HG02571 (cell line): ENCODE measurements around the gene PRELP.
"Not testable (repeated sequence)": the region's sequence is repeated elsewhere in the genome, so short reads cannot be mapped to it uniquely, and the experiment has no call there.

Experiments
- ATAC-seq: cut with Tn5 transposase; IDR thresholded peaks from one replicate; pipeline ENCODE4 v1.9.1; 2021; ENCODE audit warnings: mild to moderate bottlenecking, moderate library complexity; ENCODE audit not compliant: unreplicated experiment

Gene PRELP

DNA sequence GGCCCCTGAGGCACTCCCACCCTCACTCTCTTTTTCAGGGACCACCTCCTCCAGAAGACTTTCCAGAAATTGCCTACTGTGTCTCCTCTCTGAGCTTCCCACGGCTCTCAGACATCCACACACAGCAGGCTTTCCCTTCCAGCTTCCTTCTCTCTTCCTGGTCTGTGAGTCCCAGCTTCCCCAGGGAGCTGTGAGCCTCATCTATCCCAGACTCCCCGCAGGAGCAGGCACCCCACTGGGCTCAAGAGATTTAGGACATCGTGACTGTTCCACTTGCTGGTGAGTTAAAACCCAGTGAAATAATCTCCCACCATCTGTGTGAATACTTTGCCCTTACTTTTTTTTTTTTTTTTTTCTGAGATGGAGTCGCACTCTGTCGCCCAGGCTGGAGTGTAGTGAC, 22.0 kb upstream of the PRELP start:
- ATAC-seq = no peak

DNA sequence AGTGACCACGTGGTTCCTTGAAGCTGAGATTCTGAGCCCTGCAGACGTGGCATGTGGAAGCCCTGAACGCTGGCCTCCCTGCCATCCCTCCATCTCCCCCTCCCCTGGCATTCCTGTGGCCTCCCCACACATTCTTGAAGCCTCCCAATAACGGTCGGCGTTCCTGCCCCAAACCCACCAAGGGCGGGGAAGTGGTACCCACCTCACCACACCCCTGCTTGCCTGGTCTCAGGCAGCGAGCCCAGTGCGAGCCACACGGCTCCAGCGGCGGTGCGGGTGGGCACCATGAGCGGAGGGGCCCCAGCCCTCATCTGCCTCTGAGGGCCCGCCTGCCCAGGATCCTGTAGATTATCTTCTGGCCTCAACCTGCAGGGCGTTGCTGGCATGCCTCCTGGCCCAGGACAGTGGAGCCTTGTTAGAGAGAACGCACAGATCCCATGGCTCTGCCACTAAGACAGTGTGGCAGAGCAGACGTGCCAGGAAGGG, 20.6 kb upstream of the PRELP start:
- ATAC-seq = no peak

DNA sequence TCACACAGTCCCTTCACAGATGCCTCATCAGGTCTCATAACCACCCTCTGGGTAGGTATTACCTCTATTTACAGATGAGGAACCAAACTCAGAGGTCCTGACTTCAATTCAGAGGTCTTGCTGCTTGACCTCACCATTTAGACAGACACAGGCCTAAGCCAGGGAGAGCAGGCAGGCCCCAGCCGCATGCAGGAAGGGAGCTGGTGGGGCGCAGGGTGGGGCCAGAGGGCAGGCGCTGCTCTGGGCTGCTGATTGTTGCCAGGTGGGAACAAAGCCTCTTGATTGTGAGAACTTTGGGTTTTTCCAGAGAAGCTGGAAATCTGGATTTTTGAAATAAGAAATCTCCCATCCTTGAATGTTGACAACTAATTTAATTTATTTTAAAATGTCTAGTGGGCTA, 19.9 kb upstream of the PRELP start:
- ATAC-seq = no peak

DNA sequence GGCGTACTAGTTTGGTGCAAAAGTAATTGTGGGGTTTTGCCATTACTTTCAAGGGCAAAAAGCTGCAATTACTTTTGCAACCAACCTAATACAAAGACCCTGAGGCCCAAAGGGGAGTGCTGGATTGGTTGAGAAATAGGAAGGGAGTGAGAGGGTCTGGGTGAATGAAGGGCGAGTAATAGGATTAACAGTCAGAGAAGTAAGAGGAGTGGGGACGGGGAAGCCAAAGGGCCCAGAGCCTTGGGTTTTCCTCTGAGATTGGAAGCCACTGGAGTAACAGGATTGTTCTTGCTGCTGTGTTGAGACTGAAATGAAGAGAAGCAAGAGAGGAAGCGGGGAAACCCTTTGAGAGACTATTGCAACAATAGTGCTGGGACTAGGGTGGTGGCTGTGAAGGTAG, 19.0 kb upstream of the PRELP start:
- no peak for ATAC-seq

DNA sequence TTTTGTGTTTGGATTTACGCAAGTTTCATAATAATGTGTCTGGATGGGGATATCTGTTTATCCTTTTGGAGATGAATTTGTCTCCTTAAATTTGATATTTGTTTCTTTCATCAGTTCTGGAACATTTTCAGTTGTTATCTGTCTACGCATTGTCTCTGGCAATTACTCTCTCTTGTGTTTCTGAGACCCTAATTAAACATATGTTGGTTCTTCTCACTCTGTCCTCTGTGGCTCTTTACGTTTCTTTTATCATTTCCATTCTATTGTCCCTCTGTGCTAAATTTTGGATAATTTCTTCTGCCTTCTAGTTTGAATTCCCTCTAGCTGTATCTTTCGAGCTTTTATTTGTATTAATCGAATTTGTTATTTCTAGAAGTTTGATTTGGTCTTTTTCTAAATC, 17.5 kb upstream of the PRELP start:
- ATAC-seq = no peak

DNA sequence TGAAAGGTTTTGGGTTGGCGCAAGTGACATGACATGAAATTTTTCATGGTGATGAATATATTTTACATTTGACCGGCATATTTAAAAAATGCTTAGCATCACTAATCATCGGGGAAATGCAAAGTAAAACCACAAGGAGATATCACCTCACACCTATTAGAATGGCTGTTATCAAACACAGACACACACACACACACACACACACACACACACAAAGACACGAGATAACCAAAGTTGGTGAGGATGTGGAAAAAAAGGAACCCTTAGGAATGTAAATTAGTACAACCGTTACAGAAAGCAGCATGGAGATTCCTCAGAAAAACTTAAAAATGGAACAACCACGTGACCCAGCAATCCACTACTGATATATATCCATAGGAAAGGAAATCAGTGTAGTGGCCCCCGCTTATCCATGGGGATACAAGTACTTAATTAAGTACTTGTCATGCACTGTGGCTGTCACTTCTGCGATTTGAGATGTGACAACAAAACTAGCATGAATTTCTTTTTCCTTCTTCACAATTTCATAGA, 15.9 kb upstream of the PRELP start:
- ATAC-seq = no peak

DNA sequence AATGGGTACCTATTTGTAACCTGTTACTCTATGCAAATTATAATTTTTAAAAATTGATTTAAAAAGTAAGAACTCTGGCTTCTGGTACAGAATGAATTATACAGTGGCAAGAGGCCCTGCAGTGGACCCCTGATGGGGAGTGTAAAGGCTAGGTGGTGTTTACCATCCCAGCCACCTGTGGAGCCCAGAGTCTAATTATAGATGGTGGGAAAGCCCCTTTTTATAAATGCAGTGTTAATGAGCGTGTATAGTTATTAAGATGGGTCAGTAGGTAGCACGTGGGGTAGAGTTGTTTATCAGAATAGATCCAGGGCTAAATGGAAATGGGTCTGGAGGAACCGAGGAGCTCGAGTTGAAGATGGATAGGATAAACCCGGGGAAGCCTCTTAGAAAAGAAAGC, 13.9 kb upstream of the PRELP start:
- ATAC-seq = no peak

DNA sequence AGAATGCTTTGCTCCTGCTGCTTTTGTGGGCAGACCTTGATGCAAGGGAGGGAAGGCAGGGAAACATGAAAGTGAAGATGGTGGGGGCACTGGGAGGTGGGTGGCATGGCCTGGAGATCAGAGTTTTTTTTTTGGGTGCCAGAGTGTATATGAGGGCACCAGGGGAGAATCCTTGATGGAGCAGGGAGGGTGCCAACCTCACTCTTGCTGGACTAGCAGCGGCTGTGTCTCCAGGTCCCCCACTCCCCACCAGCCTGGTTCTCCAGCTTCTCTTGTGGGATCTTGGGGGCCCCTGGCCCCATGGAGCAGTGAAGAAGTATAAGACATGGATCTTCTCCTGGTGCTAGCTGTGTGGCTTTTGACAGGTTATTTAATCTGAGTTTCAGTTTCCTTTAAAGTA, 13.5 kb upstream of the PRELP start:
- no peak for ATAC-seq

DNA sequence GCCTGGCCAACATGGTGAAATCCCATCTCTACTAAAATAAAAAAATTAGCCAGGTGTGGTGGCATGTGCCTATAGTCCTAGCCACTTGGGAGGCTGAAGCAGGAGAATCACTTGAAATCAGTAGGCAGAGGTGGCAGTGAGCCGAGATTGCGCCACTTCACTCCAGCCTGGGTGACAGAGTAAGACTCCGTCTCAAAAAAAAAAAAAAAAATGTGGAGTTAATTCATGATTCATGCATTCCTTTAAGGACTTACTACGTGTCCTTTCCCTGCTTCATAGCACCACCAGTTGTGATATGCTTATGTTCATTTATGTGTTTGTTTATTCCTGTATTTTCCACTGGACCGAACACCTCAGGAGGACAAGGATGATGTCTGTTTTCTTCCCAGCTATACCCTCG, 12.7 kb upstream of the PRELP start:
- no peak for ATAC-seq

DNA sequence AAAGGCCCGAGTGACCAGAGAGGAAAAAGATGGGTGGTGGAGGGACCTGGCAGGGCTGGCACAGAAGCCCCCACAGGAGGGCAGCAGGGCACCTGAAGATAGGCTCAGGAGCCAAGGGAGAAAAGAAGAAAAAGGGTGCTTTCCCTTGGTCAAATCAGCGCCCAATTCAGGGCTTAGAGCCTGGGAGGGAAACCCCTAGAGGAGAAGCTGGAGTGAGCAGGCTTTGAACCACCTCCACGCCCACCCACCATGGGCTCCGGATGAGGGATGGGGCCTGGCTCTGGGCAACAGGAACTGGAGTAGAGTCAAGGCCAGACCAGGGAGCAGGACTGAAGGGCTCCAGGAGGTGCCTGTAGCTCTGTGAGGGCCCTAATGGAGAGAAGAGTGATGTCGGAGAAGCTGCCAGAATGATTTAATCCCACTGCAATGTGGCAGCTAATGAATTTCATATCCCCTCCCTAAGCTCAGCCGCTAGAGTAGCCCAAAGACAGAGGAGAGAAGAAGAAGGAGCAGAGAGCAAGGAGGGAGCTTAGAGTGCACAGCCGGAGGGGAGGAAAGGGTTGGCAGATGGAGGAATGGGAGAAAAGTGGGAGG, 12.0 kb upstream of the PRELP start:
- no peak for ATAC-seq

DNA sequence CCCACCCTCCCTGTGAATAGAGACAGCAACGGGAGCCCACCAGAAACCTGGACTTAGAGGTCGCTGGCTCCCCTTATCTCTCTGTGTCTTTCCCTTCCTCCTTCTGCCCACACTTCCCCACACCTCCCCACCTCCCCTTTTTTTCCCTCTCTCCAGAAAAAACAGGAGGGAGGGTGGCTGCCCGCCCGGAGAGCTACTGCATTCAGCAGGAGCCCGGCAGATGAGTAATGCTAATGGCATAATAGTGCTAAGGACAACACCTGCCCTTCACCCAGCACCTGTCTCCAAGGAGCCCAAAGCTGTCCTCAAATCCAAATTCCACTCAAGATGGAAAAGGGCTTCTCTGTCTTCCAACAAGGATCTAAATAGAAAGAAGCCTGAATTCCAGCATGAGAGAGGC, 11.4 kb upstream of the PRELP start:
- ATAC-seq = no peak

DNA sequence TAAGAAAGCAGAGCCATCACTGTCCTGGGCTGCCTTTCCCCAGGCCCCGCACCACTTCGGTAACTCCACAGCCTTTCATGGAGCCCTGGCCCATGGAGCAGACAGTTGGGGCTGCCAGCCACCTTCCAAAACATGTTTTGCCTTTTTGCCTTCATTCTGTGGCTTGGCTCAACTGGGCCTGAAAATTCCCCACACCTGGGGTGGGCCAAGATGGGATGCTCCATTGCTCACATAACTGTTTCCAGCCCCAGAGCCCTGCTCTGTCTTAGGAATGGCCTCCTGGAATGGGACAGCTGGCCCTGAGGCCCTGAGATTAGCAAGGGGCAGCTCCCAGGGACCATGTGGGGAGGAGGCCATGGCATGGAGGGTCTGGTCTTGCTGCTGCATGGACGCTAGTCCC, 10.9 kb upstream of the PRELP start:
- no peak for ATAC-seq

DNA sequence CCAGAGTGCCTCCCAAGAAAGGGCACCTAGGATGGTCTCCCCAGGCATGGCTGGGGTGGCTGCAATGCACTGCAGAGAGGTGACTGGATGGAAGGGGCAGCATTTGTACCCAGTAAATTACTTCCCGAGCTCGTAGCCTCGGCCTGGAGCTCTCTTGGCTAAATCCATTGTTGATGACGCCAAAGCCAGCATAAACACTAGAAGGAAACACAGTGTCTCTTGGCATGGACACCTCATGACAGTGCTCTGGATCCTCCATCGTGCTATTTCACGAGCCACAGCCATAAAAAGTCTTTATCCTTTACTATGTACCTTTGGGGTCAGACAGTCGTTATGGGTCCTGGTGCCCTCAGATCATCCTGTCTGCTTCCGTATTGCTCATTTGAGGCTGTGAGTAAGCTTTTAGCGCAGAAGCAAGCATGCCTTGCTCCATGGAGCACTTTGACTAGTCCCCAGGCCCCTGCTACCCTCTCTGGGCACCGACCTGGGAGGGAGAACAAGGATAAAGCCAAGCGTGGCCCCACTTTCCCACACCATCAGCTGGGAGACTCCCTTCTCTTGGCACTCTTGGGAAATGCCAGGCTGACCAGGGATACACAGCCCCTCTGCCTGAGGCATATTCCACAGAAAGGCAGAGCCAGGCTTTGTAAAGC, 10.3 kb upstream of the PRELP start:
- ATAC-seq = no peak

DNA sequence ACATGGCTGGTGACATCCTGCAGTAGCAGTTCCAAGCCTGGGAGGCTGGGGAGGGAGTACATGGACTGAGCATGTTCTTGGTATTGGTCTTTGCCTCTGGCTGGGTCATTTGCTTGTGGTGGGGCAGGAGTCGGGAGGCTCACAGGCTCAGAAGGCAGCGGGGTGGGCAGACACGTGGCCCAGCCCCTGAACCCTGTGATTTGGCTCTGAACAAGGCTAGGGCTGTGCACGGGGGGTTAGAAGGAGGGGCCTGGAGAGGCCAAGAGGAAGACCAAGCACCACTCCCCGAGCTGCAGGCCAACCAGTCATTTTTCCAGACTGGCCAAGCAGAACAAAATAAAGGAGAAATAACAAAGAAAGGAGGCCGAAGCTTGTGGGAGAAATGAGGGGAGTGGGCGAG, 9.7 kb upstream of the PRELP start:
- ATAC-seq = no peak

DNA sequence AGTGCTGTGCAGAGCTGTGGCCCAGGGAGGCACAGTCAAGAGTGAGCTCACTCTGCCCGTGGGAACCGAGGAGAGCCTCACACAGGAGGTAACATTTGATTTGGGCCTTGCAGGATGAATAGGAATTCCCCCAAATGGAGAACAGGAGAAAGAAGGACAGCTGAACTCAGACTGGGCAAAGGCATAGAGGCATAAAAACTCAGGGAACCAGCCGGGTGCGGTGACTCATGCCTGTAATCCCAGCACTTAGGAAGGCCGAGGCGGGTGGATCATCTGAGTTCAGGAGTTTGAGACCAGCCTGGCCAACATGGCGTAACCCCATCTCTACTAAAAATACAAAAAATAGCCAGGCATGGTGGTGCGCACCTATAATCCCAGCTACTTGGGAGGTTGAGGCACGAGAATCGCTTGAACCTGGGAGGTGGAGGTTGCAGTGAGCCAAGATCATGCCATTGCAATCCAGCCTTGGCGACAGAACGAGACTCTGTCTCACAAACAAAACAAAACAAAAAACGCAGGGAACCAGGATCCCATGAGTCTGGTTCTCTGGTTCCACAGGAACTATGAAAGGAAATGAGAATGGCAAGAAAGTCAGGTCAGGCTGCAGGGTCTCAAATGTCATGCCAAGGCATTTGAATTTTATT, 8.6 kb upstream of the PRELP start:
- not testable (repeated sequence) for ATAC-seq

DNA sequence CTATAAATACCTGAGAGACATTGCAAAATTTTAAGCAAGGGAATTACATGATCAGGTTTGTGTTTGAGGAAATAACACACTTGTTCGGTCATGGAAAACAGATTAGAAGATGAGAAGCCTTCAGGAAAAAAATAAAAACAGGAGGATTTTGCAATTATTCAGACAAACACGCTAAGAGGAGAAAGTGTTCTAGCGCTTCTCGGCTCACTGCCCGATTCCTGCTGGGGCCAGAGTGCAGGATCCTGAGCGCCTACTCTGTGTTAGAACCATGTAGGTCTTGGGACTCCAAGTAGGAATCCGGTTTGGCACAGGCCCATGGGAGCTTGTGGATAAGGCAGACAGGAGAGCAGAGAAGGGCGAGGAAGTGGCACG, 8.1 kb upstream of the PRELP start:
- no peak for ATAC-seq

DNA sequence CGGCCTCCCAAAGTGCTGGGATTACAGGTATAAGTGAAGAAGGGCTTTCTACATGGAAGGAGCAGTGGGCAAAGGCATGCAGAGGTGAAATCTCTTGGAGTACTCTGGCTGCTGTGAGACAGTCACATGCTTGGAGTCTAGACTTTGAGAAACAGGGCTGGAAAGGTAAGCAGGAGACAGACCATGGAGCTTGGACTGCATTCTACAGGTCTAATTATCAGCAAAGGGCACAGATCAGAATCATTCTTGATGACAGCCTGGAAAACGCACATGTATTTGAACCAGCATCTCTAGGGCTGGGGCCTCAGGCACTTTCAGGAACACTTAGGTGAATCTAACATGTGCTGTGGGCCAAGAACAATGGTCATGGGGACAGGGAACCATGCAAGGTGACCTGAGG, 7.3 kb upstream of the PRELP start:
- ATAC-seq = no peak

DNA sequence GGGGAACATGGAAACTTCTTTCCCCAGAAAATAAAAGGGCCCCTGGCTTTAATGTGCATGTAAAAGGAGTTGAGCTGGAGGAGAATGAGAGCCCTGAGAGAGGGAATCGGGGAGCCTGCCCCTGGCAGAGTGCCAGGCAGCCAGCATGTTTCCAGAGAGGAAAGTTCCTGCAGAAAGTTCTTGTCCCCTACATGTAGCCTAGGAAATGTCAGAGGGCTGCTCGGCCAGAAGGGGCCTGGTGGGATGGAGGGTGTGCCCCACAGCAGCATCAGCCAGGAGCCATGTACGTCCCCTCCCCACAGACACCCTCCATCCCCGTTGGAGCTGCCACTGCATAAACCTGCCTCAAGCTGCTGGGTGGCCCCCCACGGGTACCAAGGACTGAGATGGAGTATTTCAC, 5.4 kb upstream of the PRELP start:
- ATAC-seq = no peak

DNA sequence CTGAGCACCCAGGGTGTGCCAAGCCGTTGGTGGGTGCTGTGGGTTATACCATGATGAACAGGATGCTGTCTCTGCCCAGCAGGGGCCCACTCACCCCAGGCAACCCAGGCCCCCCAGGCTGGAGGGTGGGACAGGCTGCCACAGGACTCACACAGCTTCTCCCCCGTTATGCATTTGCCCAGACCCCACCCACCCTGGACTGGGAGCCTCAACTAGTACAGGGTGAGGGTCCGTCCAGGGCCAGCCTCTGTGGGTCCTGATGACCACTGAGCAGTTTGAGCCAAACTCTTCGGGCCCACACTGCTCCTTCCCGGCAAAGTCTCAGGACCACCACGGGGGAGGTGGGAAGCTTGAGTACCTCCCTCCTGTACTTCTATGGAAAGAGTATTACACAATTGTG, 3.8 kb upstream of the PRELP start:
- no peak for ATAC-seq

DNA sequence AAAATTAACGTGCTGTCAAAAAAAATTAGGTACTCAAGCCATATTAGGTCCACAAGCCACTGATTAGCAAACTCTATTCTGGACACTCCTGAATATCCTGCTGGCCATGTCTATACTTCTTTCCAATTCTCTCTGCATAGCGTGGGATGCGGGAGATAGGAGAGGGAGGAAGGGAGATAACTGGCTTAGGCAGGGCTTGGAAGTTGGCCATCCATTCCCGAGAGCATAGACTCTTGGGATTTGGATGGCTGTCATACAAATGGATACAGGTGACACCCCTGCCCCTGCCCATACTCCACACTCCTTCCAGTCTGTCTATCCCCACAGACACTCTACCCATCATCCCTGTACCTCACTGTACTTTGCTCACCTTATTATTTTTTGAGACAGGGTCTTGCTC, 2.3 kb upstream of the PRELP start:
- ATAC-seq = no peak

DNA sequence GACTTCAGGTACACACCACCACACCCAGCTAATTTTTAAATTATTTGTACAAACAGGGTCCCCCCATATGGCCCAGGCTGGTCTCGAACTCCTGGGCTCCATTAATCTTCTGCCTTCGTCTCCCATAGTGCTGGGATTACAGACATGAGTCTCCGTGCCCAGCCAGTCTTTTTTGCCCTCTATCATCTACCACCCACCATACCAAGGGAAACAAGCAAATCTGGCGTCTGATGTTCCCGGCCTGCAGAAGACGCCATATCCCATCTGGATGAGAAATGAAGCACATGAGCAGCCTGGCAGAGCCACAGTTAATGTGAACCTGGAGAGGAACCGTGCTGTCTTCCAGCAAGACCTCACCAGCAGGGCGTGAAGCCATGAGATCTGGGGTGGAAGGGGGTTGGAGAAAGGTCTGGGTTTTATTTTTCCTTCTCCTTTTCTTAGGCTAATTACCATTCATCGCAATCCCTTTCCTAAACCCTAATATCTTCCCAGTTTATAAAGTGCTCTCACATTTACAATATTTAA, 1.8 kb upstream of the PRELP start:
- no peak for ATAC-seq

DNA sequence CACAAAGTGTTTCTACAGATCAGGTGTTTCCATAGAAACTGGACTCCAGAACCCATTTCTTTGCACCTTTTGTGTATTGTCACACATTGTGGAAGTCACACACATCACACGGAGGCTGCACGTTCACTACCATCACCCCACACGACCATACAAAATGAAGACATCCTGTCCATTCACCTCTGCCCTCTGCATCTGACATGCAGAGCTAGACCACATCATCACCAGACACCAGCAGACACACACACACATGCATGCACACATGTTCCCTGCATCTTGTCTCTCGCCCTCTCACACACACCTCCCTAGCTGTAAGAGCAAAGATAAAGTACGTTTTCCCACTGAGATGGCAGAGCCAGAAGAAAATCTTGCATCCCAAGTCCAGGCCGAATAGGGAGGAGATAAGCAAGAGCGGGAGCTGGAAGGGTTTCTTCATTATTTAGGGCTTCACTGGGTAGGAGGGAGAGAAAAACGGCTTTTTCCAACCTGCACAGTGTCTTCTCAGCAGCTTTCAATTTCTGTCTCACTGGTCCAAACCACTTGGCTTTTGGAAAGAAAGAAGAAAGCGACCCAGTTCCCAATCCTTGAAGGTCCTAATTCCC, 709 bp downstream of the PRELP start:
- no peak for ATAC-seq
